Adrenal gland (tissue), 12 donors: ENCODE results near the gene PCSK1. TPM values are rescaled to one million over a fixed set of nuclear protein-coding genes. Genes with fewer than 3 reads are reported as not detected.

ENCODE experiments used
- DNase-seq, 7 donors: peaks; one replicate each; pipeline ENCODE4 v3.0.0-alpha.2; 2019 to 2020
- H3K27ac ChIP-seq, 5 donors: fragments of 200-600 bp; sonication (generic) in 4 of 5; 1 replicate in 3 of 5; 2 replicates in 2 of 5; pipeline versions ENCODE4 v1.5.1 to v1.8.0; 2016 to 2020; ENCODE audit warnings: mild to moderate bottlenecking in 1 of 5
- H3K27me3 ChIP-seq: fragments of 200-600 bp; 2 replicates; pipeline ENCODE4 v1.8.0; 2021
- H3K36me3 ChIP-seq, 2 donors: fragments of 200-600 bp; replicated peaks in 1 of 2; 1 replicate in 1 of 2; 2 replicates in 1 of 2; pipeline versions ENCODE4 v1.5.1 to v1.8.0; 2018 to 2022
- H3K4me1 ChIP-seq, 2 donors: fragments of 200-600 bp; replicated peaks in 1 of 2; 1 replicate in 1 of 2; 2 replicates in 1 of 2; pipeline versions ENCODE4 v1.5.1 to v1.8.0; 2018 to 2021
- H3K4me3 ChIP-seq, 4 donors: fragments of 200-600 bp; sonication (generic) in 3 of 4; one replicate each; pipeline ENCODE4 v1.5.1; 2016 to 2018
- H3K9me3 ChIP-seq, 3 donors: fragments of 200-600 bp; sonication (generic) in 1 of 3; replicated peaks in 1 of 3; 1 replicate in 2 of 3; 2 replicates in 1 of 3; pipeline versions ENCODE4 v1.5.1 to v1.8.0; 2016 to 2021
- CTCF ChIP-seq, 6 experiments: fragments of 450-650 bp in 4 of 6; fragments of 200-600 bp in 2 of 6; sonication (generic) in 1 of 6; IDR thresholded peaks; 1 replicate in 5 of 6; 2 replicates in 1 of 6; pipeline versions ENCODE4 v1.5.1 to v1.8.0; 2016 to 2021; ENCODE audit warnings: antibody characterized with exemption in 6 of 6, mild to moderate bottlenecking in 2 of 6, moderate library complexity in 1 of 6
- POLR2A ChIP-seq, 2 donors: fragments of 450-650 bp; IDR thresholded peaks; one replicate each; pipeline ENCODE4 v1.6.1; 2017; ENCODE audit warnings: antibody characterized with exemption in 2 of 2, mild to moderate bottlenecking in 2 of 2, moderate library complexity in 1 of 2
- WGBS, 4 donors: extraction: QIAGEN DNeasy Blood & Tissue Kit in 2 of 4; methylation state at CpG; one replicate each; pipeline versions ENCODE4 v1.1.5 to v1.1.7; 2013 to 2017; 5-methylcytosine and 5-hydroxymethylcytosine counted together
- intact Hi-C, 2 donors: fragments of 100-400 bp; cut with DNase I; formaldehyde crosslinking; loops; one replicate each; pipeline versions ENCODE4 v1.14.1 to v1.15.0; 2022 to 2023
- polyA plus RNA-seq, 3 donors: library from polyadenylated mRNA; stranded (reverse); fragments of 200-250 nt in 2 of 3; fragments of 350-450 nt in 1 of 3; fragmentation: Illumina TruSeq in 1 of 3; extraction: RNeasy Lipid Tissue Mini Kit (QIAGEN cat#74804) in 1 of 3; gene quantifications; one replicate each; pipeline ENCODE4 v1.2.3, GENCODE V29; 2013 to 2014
- total RNA-seq, 9 donors: library from RNA; depleted of rRNA in 4 of 9; stranded (reverse); fragments of >200 nt in 4 of 9; fragments of 120-200 nt in 1 of 9; fragmentation: NEBNext Ultra II Directional in 1 of 9; extraction: Animal tissue kit (Norgen Biotek cat#: 25700) in 1 of 9; gene quantifications; one replicate each; pipeline versions ENCODE4 v1.1.0 to v1.2.4, GENCODE V29; 2013 to 2023
- donor health status: healthy with polysubstance abuse.
- donor health status: Bipolar disorder and iron deficiency.
- donor health status: DM: yes; HTN: yes; CAD: no.
- donor health status: DM: no; HTN: no; CAD: no.
- donor health status: DM: no; HTN: no; CAD: no.
- donor health status: DM: yes; HTN: yes; CAD: no.

PCSK1 gene
- total and polyA plus RNA-seq, 12 donors, result 0.39 to 8.4 (median 1.5) TPM

GRCh38 chr5:96415897-96416296, 17.2 kb downstream of the PCSK1 start:
- no peak for DNase-seq
- no peak for TF ChIP-seq CTCF (IDR thresholded peaks at IDR 0.05)
- no peak for TF ChIP-seq POLR2A (IDR thresholded peaks at IDR 0.05)
- intact Hi-C loops, result no loop called here
- WGBS, 4 donors, result 75 to 84% (median 80%) methylated on average over 3 of the region's 3 CpGs
- Histone ChIP-seq H3K27me3 (peaks cover 5% of the 10 kb centered on the region), H3K9me3 (no peaks in the 10 kb centered on the region), H3K36me3 (no peaks in the 10 kb centered on the region), H3K4me3 (no peak overlapping the region), H3K4me1 (no peaks in the 10 kb centered on the region), H3K27ac (no peak overlapping the region)

- H3K4me1 ChIP-seq, result peaks cover 0 to 8% of the 10 kb centered on the region in 2 donors
- intact Hi-C loops, result no loop called here
- TF ChIP-seq POLR2A (IDR thresholded peaks at IDR 0.05), result no peak
- TF ChIP-seq CTCF (IDR thresholded peaks at IDR 0.05), result no peak
- no peaks in the 10 kb centered on the region for H3K36me3 ChIP-seq
- H3K4me3 ChIP-seq, result no peak overlapping the region
- no peak for DNase-seq
- WGBS, 4 donors, result 52 to 57% (median 53%) methylated on average over 3 of the region's 3 CpGs
- H3K27me3 ChIP-seq, result no peaks in the 10 kb centered on the region
- no peaks in the 10 kb centered on the region for H3K9me3 ChIP-seq
- H3K27ac ChIP-seq, result no peak overlapping the region
These were observed 20.1 kb downstream of the PCSK1 start for GRCh38 chr5:96412868-96413449.

GRCh38 chr5:96410013-96410412, 23.0 kb downstream of the PCSK1 start:
- DNase-seq, result no peak
- intact Hi-C loops, result no loop called here
- TF ChIP-seq CTCF (IDR thresholded peaks at IDR 0.05), result no peak
- TF ChIP-seq POLR2A (IDR thresholded peaks at IDR 0.05), result no peak
- no peaks in the 10 kb centered on the region for H3K9me3 ChIP-seq
- peaks cover 0 to 10% of the 10 kb centered on the region in 2 donors for H3K4me1 ChIP-seq
- H3K36me3 ChIP-seq, result no peaks in the 10 kb centered on the region
- no peak overlapping the region for H3K27ac ChIP-seq
- no peaks in the 10 kb centered on the region for H3K27me3 ChIP-seq
- no peak overlapping the region for H3K4me3 ChIP-seq
- WGBS, 4 donors, result 54 to 74% (median 57%) methylated on average over 7 of the region's 7 CpGs

GRCh38 chr5:96408841-96409538, 24.1 kb downstream of the PCSK1 start:
- TF ChIP-seq POLR2A (IDR thresholded peaks at IDR 0.05) (no peak), CTCF (IDR thresholded peaks at IDR 0.05) (no peak)
- Histone ChIP-seq H3K4me3 (no peak overlapping the region), H3K36me3 (no peaks in the 10 kb centered on the region), H3K9me3 (no peaks in the 10 kb centered on the region), H3K27ac (no peak overlapping the region), H3K27me3 (no peaks in the 10 kb centered on the region), H3K4me1 (peaks cover 0 to 10% of the 10 kb centered on the region in 2 donors)
- DNase-seq, result no peak
- 79 to 89% (median 82%) methylated on average over 13 of the region's 13 CpGs for WGBS, 4 donors
- intact Hi-C loops, result no loop called here
